Measurements from ENCODE around the gene LCE3B. TPM values are rescaled to one million over a fixed set of nuclear protein-coding genes. Genes with fewer than 3 reads are reported as not detected.

The LCE3B gene
- total RNA-seq, 2 experiments from 2014 or later, result not detected

Other genes starting within 250 kb of the LCE3B start
- not detected for gene CRNN, start 199.5 kb upstream of the LCE3B start, total RNA-seq
- gene LCE5A, start 103.0 kb upstream of the LCE3B start, total RNA-seq, result not detected
- gene CRCT1, start 99.3 kb upstream of the LCE3B start, total RNA-seq, result not detected
- gene LCE3E, start 47.0 kb upstream of the LCE3B start, total RNA-seq, result not detected
- not detected for gene LCE3D, start 33.3 kb upstream of the LCE3B start, total RNA-seq
- not detected for gene LCE3C, start 13.6 kb upstream of the LCE3B start, total RNA-seq
- gene LCE3A, start 9.3 kb downstream of the LCE3B start, total RNA-seq, result not detected
- not detected for gene LCE2D, start 49.6 kb downstream of the LCE3B start, total RNA-seq
- gene LCE2C, start 61.5 kb downstream of the LCE3B start, total RNA-seq, result not detected
- gene LCE2B, start 72.3 kb downstream of the LCE3B start, total RNA-seq, result not detected
- not detected for gene LCE2A, start 84.5 kb downstream of the LCE3B start, total RNA-seq
- not detected for gene LCE4A, start 94.3 kb downstream of the LCE3B start, total RNA-seq
- not detected for gene KPRP, start 144.2 kb downstream of the LCE3B start, total RNA-seq
- not detected for gene LCE1F, start 161.3 kb downstream of the LCE3B start, total RNA-seq
- not detected for gene LCE1E, start 172.4 kb downstream of the LCE3B start, total RNA-seq
- gene LCE1D, start 182.9 kb downstream of the LCE3B start, total RNA-seq, result not detected
- not detected for gene LCE1C, start 192.8 kb downstream of the LCE3B start, total RNA-seq
- not detected for gene LCE1B, start 198.2 kb downstream of the LCE3B start, total RNA-seq
- not detected for gene LCE1A, start 213.7 kb downstream of the LCE3B start, total RNA-seq
- gene LCE6A, start 229.0 kb downstream of the LCE3B start, total RNA-seq, result not detected
- gene LCE7A, start 246.2 kb downstream of the LCE3B start, total RNA-seq, result not detected

Measured in activated CD4-positive, alpha-beta memory T cell treated with anti-CD3 and anti-CD28 coated beads for 36 hours (primary cell).